H1 (cell line): ENCODE results near the gene DAG1. TPM values are rescaled to one million over a fixed set of nuclear protein-coding genes. Genes with fewer than 3 reads are reported as not detected.
A peak's percentile ranks its signal among the peaks of the same experiment; 100 is the strongest.

Experiments used
- NRF1 ChIP-seq: IDR thresholded peaks from 2 replicates; pipeline ENCODE4 v1.6.1; 2011; ENCODE audit warnings: mild to moderate bottlenecking, low read depth, low read length, improper control_type of control experiment
- POLR2AphosphoS5 ChIP-seq: IDR thresholded peaks from 2 replicates; pipeline ENCODE4 v1.6.1; 2011; ENCODE audit warnings: low read depth, low read length
- SIN3A ChIP-seq, 2 experiments: IDR thresholded peaks in 1 of 2; conservative IDR thresholded peaks in 1 of 2; 2 replicates each; pipeline ENCODE4 v1.6.1; 2011 to 2012; ENCODE audit warnings: low read length in 2 of 2, improper control_type of control experiment in 1 of 2, low read depth in 1 of 2, mild to moderate bottlenecking in 1 of 2
- SP1 ChIP-seq: IDR thresholded peaks from 2 replicates; pipeline ENCODE4 v1.6.1; 2011; ENCODE audit warnings: low read depth, low read length
- SRF ChIP-seq: IDR thresholded peaks from 2 replicates; pipeline ENCODE4 v1.6.1; 2011; ENCODE audit warnings: mild to moderate bottlenecking, low read depth, low read length, moderate library complexity
- TAF1 ChIP-seq: IDR thresholded peaks from 2 replicates; pipeline ENCODE4 v1.6.1; 2011; ENCODE audit warnings: mild to moderate bottlenecking, low read depth, low read length
- polyA plus RNA-seq, 7 experiments: library from polyadenylated mRNA; depleted of rRNA in 3 of 7; stranded (reverse) in 5 of 7; unstranded in 2 of 7; fragments of >200 nt in 5 of 7; fragments of 200-250 nt in 2 of 7; gene quantifications; 1 replicate in 5 of 7; 2 replicates in 1 of 7; 4 replicates in 1 of 7; pipeline versions ENCODE4 v1.2.1 to v1.2.3, GENCODE V29; 2011 to 2013; ENCODE audit warnings: missing spikeins in 2 of 7, mixed read lengths in 2 of 7
- total RNA-seq: library from RNA; stranded (reverse); fragmentation: NEBNext Ultra II Directional; extraction: Animal tissue kit (Norgen Biotek cat#: 25700); gene quantifications from 2 replicates; pipeline ENCODE4 v1.2.1, GENCODE V29; 2021
- TF ChIP-seq, protein P1 (sequence below): fragments of 300-600 bp; sonication (generic); IDR thresholded peaks from 2 replicates; pipeline ENCODE4 v1.7.1; 2012; ENCODE audit warnings: low read length, moderate library complexity, mild to moderate bottlenecking, inconsistent platforms; ENCODE audit not compliant: insufficient replicate concordance

Gene DAG1
- total and polyA plus RNA-seq, 2 of the 8 experiments (the other 6 are each of a cell fraction or from before 2014, with no cell fraction given): 97.5 to 138 TPM

- TF ChIP-seq SRF (no peak), TAF1 (peak; percentile 72), SP1 (peak; percentile 33; the same call in 1 of the 2 replicates), SIN3A (conservative IDR thresholded peaks at IDR 0.05 in 1 of 2, IDR thresholded peaks at IDR 0.05 in 1 of 2; ENCODE audit: low read depth in 1 of 2, low read length in 2 of 2) (peak; percentile 15 to 73; a peak in 2 of 4 replicates), POLR2AphosphoS5 (peak; percentile 57), NRF1 (peak; percentile 34)
- TF ChIP-seq, protein P1, sequence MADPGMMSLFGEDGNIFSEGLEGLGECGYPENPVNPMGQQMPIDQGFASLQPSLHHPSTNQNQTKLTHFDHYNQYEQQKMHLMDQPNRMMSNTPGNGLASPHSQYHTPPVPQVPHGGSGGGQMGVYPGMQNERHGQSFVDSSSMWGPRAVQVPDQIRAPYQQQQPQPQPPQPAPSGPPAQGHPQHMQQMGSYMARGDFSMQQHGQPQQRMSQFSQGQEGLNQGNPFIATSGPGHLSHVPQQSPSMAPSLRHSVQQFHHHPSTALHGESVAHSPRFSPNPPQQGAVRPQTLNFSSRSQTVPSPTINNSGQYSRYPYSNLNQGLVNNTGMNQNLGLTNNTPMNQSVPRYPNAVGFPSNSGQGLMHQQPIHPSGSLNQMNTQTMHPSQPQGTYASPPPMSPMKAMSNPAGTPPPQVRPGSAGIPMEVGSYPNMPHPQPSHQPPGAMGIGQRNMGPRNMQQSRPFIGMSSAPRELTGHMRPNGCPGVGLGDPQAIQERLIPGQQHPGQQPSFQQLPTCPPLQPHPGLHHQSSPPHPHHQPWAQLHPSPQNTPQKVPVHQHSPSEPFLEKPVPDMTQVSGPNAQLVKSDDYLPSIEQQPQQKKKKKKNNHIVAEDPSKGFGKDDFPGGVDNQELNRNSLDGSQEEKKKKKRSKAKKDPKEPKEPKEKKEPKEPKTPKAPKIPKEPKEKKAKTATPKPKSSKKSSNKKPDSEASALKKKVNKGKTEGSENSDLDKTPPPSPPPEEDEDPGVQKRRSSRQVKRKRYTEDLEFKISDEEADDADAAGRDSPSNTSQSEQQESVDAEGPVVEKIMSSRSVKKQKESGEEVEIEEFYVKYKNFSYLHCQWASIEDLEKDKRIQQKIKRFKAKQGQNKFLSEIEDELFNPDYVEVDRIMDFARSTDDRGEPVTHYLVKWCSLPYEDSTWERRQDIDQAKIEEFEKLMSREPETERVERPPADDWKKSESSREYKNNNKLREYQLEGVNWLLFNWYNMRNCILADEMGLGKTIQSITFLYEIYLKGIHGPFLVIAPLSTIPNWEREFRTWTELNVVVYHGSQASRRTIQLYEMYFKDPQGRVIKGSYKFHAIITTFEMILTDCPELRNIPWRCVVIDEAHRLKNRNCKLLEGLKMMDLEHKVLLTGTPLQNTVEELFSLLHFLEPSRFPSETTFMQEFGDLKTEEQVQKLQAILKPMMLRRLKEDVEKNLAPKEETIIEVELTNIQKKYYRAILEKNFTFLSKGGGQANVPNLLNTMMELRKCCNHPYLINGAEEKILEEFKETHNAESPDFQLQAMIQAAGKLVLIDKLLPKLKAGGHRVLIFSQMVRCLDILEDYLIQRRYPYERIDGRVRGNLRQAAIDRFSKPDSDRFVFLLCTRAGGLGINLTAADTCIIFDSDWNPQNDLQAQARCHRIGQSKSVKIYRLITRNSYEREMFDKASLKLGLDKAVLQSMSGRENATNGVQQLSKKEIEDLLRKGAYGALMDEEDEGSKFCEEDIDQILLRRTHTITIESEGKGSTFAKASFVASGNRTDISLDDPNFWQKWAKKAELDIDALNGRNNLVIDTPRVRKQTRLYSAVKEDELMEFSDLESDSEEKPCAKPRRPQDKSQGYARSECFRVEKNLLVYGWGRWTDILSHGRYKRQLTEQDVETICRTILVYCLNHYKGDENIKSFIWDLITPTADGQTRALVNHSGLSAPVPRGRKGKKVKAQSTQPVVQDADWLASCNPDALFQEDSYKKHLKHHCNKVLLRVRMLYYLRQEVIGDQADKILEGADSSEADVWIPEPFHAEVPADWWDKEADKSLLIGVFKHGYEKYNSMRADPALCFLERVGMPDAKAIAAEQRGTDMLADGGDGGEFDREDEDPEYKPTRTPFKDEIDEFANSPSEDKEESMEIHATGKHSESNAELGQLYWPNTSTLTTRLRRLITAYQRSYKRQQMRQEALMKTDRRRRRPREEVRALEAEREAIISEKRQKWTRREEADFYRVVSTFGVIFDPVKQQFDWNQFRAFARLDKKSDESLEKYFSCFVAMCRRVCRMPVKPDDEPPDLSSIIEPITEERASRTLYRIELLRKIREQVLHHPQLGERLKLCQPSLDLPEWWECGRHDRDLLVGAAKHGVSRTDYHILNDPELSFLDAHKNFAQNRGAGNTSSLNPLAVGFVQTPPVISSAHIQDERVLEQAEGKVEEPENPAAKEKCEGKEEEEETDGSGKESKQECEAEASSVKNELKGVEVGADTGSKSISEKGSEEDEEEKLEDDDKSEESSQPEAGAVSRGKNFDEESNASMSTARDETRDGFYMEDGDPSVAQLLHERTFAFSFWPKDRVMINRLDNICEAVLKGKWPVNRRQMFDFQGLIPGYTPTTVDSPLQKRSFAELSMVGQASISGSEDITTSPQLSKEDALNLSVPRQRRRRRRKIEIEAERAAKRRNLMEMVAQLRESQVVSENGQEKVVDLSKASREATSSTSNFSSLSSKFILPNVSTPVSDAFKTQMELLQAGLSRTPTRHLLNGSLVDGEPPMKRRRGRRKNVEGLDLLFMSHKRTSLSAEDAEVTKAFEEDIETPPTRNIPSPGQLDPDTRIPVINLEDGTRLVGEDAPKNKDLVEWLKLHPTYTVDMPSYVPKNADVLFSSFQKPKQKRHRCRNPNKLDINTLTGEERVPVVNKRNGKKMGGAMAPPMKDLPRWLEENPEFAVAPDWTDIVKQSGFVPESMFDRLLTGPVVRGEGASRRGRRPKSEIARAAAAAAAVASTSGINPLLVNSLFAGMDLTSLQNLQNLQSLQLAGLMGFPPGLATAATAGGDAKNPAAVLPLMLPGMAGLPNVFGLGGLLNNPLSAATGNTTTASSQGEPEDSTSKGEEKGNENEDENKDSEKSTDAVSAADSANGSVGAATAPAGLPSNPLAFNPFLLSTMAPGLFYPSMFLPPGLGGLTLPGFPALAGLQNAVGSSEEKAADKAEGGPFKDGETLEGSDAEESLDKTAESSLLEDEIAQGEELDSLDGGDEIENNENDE: no peak
- TF ChIP-seq, all 59 proteins: peak for 10
Measured at GRCh38 chr3:49469936-49470713, at the start of gene DAG1 (continued).
